Hepatocyte (in vitro differentiated cells): Measurements from ENCODE around the gene NOC2L. TPM values are rescaled to one million over a fixed set of nuclear protein-coding genes. Genes with fewer than 3 reads are reported as not detected.

Experiments used
- DNase-seq: peaks from one replicate; pipeline ENCODE4 v3.0.0-alpha.2; 2016; ENCODE audit warnings: low spot score
- H2AFZ ChIP-seq: fragments of 200-600 bp; sonication (generic); 2 replicates; pipeline ENCODE4 v1.6.0; 2016; ENCODE audit warnings: antibody characterized with exemption, mild to moderate bottlenecking
- H3K27ac ChIP-seq: fragments of 200-600 bp; sonication (generic); 2 replicates; pipeline ENCODE4 v1.5.1; 2016; ENCODE audit warnings: mild to moderate bottlenecking
- H3K27me3 ChIP-seq: fragments of 200-600 bp; sonication (generic); 2 replicates; pipeline ENCODE4 v1.6.1; 2016
- H3K36me3 ChIP-seq: fragments of 200-600 bp; sonication (generic); replicated peaks from 2 replicates; pipeline ENCODE4 v1.5.1; 2016; ENCODE audit warnings: low read depth; ENCODE audit not compliant: insufficient read depth
- H3K4me1 ChIP-seq: fragments of 200-600 bp; sonication (generic); 2 replicates; pipeline ENCODE4 v1.5.1; 2016; ENCODE audit warnings: mild to moderate bottlenecking, moderate library complexity; ENCODE audit not compliant: insufficient read depth
- H3K4me2 ChIP-seq: fragments of 200-600 bp; sonication (generic); 2 replicates; pipeline ENCODE4 v1.6.0; 2016
- H3K4me3 ChIP-seq: fragments of 200-600 bp; sonication (generic); 2 replicates; pipeline ENCODE4 v1.5.1; 2016; ENCODE audit warnings: mild to moderate bottlenecking
- H3K79me2 ChIP-seq: fragments of 200-600 bp; sonication (generic); 2 replicates; pipeline ENCODE4 v1.6.0; 2017; ENCODE audit warnings: mild to moderate bottlenecking
- H3K9me2 ChIP-seq: fragments of 200-600 bp; sonication (generic); replicated peaks from 2 replicates; pipeline ENCODE4 v1.6.0; 2017; ENCODE audit warnings: mild to moderate bottlenecking; ENCODE audit not compliant: insufficient read depth
- H3K9me3 ChIP-seq: fragments of 200-600 bp; sonication (generic); 2 replicates; pipeline ENCODE4 v1.5.1; 2016; ENCODE audit warnings: low read depth, mild to moderate bottlenecking
- H4K20me1 ChIP-seq: fragments of 200-600 bp; sonication (generic); 2 replicates; pipeline ENCODE4 v1.6.0; 2016; ENCODE audit warnings: mild to moderate bottlenecking; ENCODE audit not compliant: insufficient read depth, poor library complexity, severe bottlenecking
- EZH2 ChIP-seq: fragments of 200-600 bp; sonication (generic); IDR thresholded peaks from 2 replicates; pipeline ENCODE4 v1.6.1; 2016; ENCODE audit warnings: antibody characterized with exemption, mild to moderate bottlenecking, borderline replicate concordance
- EZH2phosphoT487 ChIP-seq: fragments of 200-600 bp; sonication (generic); IDR thresholded peaks from one replicate; pipeline ENCODE4 v1.6.1; 2018; ENCODE audit warnings: antibody characterized with exemption, mild to moderate bottlenecking, low read depth, moderate library complexity; ENCODE audit not compliant: unreplicated experiment, severe bottlenecking
- WGBS: methylation state at CpG from one replicate; pipeline ENCODE4 v1.1.6; 2016; ENCODE audit warnings: low lambda C conversion rate; ENCODE audit errors: missing lambda C conversion rate; 5-methylcytosine and 5-hydroxymethylcytosine counted together
- polyA plus RNA-seq: library from polyadenylated mRNA; unstranded; fragments of >200 nt; fragmentation: Nextera tagmentation; extraction: Ambion mirVana; gene quantifications from 2 replicates; pipeline ENCODE4 v1.2.1, GENCODE V29; 2016
- total RNA-seq: library from RNA; depleted of rRNA; stranded (reverse); fragments of >200 nt; gene quantifications from 2 replicates; pipeline ENCODE4 v1.2.3, GENCODE V29; 2014
- TF ChIP-seq, protein P1 (sequence below): fragments of 200-600 bp; sonication (generic); IDR thresholded peaks from 2 replicates; pipeline ENCODE4 v1.5.1; 2016; ENCODE audit warnings: antibody characterized with exemption, mild to moderate bottlenecking; ENCODE audit not compliant: poor library complexity

Gene NOC2L
- total and polyA plus RNA-seq, 2 experiments from 2014 or later = 44.3 to 66.6 TPM

DNA sequence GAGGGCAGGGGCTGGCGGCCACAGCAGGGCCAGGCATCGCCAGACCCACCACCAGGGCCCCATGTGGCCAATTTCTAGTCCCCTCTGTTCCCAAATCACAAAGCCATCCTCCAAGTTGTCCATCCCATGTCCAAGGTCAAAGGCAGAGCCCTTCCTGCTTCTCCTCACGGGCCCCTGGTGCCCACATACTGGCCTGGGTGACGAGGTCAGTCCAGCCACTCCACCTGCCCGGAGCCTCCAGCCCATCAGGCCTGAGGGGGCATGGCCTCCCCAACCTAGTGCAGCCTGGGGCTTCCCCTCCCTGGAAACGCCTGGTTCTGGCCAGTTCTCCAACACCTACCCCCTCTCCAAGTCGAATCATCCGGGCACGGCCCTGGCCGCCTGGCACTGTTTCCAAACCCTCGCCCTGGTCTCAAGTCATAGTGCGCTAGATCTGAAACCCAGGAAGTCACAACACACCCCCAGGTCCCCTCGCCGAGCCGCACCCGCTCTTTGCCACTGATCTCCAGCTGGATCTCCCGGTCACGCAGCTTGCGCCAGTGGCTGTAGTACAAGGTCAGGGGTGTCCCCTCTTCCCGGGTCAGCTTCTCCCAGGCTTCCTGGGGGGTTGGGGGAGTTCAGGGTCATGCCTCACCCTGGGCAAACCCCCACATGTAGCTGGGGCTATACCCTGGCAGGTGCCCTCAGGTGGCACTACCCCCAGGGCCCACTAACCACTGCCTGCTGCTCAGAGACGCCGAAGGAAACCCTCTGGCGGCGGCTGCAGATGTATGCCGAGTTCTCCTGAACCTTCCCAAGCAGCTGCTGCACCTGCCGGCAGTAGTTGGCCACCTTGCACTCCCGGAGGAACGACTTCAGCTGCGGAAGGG, 13.1 kb downstream of the NOC2L start:
- no peaks in the 10 kb centered on the region for H3K36me3 ChIP-seq
- no peaks in the 10 kb centered on the region for H3K9me3 ChIP-seq
- 95% methylated on average over 29 of the region's 29 CpGs for WGBS
- no peak for DNase-seq
- H4K20me1 ChIP-seq = no peaks in the 10 kb centered on the region
- no peaks in the 10 kb centered on the region for H3K9me2 ChIP-seq
- TF ChIP-seq EZH2phosphoT487 (no peak), EZH2 (no peak)
- TF ChIP-seq, protein P1, sequence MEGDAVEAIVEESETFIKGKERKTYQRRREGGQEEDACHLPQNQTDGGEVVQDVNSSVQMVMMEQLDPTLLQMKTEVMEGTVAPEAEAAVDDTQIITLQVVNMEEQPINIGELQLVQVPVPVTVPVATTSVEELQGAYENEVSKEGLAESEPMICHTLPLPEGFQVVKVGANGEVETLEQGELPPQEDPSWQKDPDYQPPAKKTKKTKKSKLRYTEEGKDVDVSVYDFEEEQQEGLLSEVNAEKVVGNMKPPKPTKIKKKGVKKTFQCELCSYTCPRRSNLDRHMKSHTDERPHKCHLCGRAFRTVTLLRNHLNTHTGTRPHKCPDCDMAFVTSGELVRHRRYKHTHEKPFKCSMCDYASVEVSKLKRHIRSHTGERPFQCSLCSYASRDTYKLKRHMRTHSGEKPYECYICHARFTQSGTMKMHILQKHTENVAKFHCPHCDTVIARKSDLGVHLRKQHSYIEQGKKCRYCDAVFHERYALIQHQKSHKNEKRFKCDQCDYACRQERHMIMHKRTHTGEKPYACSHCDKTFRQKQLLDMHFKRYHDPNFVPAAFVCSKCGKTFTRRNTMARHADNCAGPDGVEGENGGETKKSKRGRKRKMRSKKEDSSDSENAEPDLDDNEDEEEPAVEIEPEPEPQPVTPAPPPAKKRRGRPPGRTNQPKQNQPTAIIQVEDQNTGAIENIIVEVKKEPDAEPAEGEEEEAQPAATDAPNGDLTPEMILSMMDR = no peak
- peaks cover 25% of the 10 kb centered on the region for H3K4me1 ChIP-seq
- no peak overlapping the region for H3K4me2 ChIP-seq
- no peaks in the 10 kb centered on the region for H3K79me2 ChIP-seq
- peaks cover 14% of the 10 kb centered on the region for H3K27me3 ChIP-seq
- no peak overlapping the region for H3K27ac ChIP-seq
- H3K4me3 ChIP-seq = no peak overlapping the region
- no peak overlapping the region for H2AFZ ChIP-seq

DNA sequence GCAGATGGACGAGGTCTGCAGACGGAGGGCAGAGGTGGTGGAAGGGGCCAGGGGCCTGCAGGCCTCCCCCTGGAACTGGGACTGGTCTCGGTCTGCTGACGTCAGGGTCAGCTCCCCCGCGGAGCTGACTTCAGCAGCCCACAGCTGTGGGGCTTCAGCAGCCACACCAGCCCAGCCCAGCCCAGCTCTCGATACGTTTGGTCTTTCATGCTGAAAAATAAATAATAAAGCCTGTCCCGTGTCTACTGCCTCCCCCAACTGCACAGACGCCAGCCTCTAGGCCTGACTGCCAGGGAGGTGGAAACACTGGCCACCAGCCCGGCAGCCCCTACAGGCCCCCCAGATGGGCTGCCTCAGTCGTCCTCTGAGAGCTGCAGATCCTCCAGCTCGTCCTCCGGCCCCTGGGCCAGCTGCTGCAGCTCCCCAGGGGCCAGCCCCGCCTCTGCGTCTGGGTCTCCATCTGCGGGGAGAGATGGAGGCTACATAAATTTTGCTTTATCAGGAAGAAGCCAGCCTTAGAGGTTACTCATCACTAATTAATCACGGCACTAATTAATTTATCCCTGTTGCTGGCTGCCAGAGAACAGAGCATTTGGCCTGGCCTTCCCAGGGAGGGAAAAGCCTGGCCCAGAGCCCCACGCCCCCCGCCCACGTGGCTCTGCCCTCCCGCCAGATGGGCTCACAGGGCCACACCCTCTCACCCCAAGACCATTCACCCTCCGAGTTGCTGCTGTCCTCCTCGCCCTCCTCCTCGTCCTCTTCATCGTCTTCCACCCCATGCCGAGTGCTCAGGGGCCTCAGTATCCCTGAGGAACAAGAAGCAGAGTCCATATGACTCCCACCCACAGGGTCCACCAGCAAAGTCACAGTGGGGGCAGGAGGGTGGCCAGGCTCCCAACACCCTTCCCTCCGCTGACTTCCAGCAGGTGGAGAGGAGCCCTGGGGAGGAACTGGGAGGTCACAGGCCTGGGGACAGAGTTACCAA, 14.4 kb downstream of the NOC2L start:
- Histone ChIP-seq H3K27me3 (peaks cover 22% of the 10 kb centered on the region), H2AFZ (no peak overlapping the region), H3K79me2 (no peaks in the 10 kb centered on the region), H3K4me2 (no peak overlapping the region), H4K20me1 (no peaks in the 10 kb centered on the region), H3K4me3 (no peak overlapping the region), H3K9me3 (no peaks in the 10 kb centered on the region), H3K9me2 (no peaks in the 10 kb centered on the region), H3K4me1 (peaks cover 36% of the 10 kb centered on the region), H3K36me3 (no peaks in the 10 kb centered on the region), H3K27ac (peak overlapping the region; percentile 12)
- WGBS = 76% methylated on average over 28 of the region's 28 CpGs
- DNase-seq = no peak
- TF ChIP-seq, protein P1 = no peak
- TF ChIP-seq EZH2 = no peak

- TF ChIP-seq, protein P1 = no peak
- no peak for TF ChIP-seq EZH2phosphoT487
- no peak for TF ChIP-seq EZH2
- DNase-seq = no peak
- Histone ChIP-seq H3K36me3 (no peaks in the 10 kb centered on the region), H3K9me3 (no peaks in the 10 kb centered on the region), H3K27me3 (peaks cover 22% of the 10 kb centered on the region), H3K79me2 (no peaks in the 10 kb centered on the region), H3K27ac (peak overlapping the region; percentile 70), H3K9me2 (no peaks in the 10 kb centered on the region), H3K4me3 (no peak overlapping the region), H3K4me1 (peaks cover 42% of the 10 kb centered on the region), H2AFZ (no peak overlapping the region), H4K20me1 (no peaks in the 10 kb centered on the region), H3K4me2 (peak overlapping the region; percentile 96)
- WGBS = 83% methylated on average over 27 of the region's 27 CpGs
These were observed 15.3 kb downstream of the NOC2L start for GRCh38 chr1:943545-944340.
